SU-DHL-6 (cell line): ENCODE data around the gene CASQ2.

Experiments
- EZH2phosphoT487 ChIP-seq: fragments of 200-600 bp; sonication (generic), shearing (Covaris generic); conservative IDR thresholded peaks from 2 replicates; pipeline ENCODE4 v1.6.1; 2018; ENCODE audit warnings: mild to moderate bottlenecking, antibody characterized with exemption, low read length, moderate library complexity, mixed read lengths
- TF ChIP-seq, protein P1 (sequence below): fragments of 200-600 bp; sonication (generic); IDR thresholded peaks from one replicate; pipeline ENCODE4 v1.5.1; 2017; ENCODE audit warnings: antibody characterized with exemption, mild to moderate bottlenecking, low read length, moderate library complexity; ENCODE audit not compliant: insufficient read depth, poor library complexity, severe bottlenecking

DNA sequence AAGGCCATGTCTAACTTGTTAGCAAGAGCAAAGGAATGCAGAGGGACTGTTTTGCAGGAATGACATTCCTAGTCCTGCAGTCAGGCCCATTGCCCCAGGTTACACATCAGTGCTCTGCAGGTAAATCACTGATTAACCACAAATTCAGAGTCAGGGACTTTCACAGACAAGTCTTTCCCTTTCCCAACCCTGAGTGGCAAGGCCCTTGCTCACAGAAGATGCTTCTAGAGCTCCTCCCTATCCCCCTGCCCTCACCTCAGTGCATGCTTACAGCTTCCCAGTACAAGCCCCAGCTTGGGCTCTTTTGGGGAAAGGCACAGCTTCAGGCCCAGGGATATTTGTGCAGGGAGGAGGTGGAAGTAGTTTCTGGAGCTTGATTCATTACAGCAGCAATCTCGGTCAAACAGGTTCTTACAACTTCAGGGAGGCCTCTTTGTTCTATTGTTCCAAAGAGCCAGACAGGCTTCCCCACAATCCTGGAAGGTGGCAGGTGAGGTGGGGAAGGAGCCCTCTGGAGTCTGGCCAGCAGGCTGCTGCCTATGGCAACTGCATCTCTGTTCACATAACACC lies 53.9 kb downstream of the CASQ2 start:
- TF ChIP-seq, protein P1, sequence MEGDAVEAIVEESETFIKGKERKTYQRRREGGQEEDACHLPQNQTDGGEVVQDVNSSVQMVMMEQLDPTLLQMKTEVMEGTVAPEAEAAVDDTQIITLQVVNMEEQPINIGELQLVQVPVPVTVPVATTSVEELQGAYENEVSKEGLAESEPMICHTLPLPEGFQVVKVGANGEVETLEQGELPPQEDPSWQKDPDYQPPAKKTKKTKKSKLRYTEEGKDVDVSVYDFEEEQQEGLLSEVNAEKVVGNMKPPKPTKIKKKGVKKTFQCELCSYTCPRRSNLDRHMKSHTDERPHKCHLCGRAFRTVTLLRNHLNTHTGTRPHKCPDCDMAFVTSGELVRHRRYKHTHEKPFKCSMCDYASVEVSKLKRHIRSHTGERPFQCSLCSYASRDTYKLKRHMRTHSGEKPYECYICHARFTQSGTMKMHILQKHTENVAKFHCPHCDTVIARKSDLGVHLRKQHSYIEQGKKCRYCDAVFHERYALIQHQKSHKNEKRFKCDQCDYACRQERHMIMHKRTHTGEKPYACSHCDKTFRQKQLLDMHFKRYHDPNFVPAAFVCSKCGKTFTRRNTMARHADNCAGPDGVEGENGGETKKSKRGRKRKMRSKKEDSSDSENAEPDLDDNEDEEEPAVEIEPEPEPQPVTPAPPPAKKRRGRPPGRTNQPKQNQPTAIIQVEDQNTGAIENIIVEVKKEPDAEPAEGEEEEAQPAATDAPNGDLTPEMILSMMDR: no peak
- TF ChIP-seq EZH2phosphoT487: no peak
